Measurements from ENCODE around the gene SRSF7.

DNA sequence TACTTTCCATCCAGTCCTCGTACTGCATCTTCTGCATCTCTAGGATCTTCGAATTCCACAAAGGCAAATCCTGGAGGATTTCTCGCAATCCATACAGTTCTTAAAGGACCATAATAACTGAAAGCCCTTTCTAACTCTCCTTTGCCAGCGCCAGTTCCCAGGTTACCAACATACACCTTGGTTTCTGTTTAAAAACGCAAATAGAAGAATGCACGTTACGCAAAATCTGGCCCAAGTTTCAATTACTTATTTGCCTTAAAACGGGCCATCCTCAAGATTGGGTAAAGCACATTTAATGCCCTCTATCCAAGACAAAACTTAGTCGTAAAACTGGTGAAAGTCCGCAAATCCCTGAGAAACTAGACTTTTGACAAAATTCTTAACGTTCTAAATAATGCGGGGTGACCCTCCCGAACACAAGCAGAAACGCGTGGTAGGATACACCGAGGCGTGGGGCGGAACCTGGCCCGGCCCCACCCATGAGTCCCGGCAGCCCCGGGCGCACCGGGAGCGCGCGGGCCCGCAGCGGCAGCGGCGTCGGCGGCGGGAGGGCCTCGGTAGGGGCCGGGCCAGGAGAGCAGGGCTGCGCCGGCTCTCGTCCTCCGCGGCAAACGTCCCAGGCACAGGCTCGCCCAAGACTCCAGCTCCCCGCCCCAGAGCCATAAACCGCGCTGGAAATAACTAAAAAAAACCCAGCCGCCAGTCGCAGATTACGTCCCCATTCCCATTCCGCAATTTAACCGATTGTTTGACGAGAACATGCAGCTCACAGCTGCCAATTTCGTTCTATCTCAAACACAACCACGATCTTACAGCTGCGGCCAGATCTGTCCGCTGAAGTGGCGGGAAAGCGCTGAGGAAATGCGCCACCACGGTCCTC lies 910 bp downstream of the SRSF7 start:
- TF ChIP-seq, protein P1, sequence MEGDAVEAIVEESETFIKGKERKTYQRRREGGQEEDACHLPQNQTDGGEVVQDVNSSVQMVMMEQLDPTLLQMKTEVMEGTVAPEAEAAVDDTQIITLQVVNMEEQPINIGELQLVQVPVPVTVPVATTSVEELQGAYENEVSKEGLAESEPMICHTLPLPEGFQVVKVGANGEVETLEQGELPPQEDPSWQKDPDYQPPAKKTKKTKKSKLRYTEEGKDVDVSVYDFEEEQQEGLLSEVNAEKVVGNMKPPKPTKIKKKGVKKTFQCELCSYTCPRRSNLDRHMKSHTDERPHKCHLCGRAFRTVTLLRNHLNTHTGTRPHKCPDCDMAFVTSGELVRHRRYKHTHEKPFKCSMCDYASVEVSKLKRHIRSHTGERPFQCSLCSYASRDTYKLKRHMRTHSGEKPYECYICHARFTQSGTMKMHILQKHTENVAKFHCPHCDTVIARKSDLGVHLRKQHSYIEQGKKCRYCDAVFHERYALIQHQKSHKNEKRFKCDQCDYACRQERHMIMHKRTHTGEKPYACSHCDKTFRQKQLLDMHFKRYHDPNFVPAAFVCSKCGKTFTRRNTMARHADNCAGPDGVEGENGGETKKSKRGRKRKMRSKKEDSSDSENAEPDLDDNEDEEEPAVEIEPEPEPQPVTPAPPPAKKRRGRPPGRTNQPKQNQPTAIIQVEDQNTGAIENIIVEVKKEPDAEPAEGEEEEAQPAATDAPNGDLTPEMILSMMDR (IDR thresholded peaks at IDR 0.05) = no peak
- TF ChIP-seq POLR2AphosphoS5 (IDR thresholded peaks at IDR 0.05) = peak; percentile 37 to 74
- TF ChIP-seq EP300 (IDR thresholded peaks at IDR 0.05) = no peak
- peak in 3 of 4 donors; percentile 81 to 94 (median 86) for TF ChIP-seq POLR2A (IDR thresholded peaks at IDR 0.05)

All from upper lobe of left lung (tissue), 4 donors.